Left renal cortex interstitium (tissue), 4 donors: ENCODE results near the gene GINS3. TPM values are rescaled to one million over a fixed set of nuclear protein-coding genes. Genes with fewer than 3 reads are reported as not detected.

Experiments
- DNase-seq, 4 donors: peaks; one replicate each; pipeline ENCODE4 v3.0.0-alpha.2; 2013; ENCODE audit warnings: low read depth in 4 of 4, low spot score in 2 of 4, missing footprints in 1 of 4
- polyA plus RNA-seq, 4 donors: library from polyadenylated mRNA; unstranded; fragments of 120-200 nt; gene quantifications; one replicate each; pipeline ENCODE4 v1.2.1, GENCODE V29; 2013; ENCODE audit not compliant: insufficient read length in 4 of 4

GINS3 gene
- polyA plus RNA-seq, 4 donors, result 11.8 to 12.5 (median 12.3) TPM

GRCh38 chr16:58421529-58421928 is 29.3 kb downstream of the GINS3 start:
- DNase-seq, result no peak

- DNase-seq, result no peak
These were observed 30.5 kb downstream of the GINS3 start for GRCh38 chr16:58422809-58423208.

GRCh38 chr16:58425245-58425644 is 33.0 kb downstream of the GINS3 start:
- DNase-seq, result no peak

DNA sequence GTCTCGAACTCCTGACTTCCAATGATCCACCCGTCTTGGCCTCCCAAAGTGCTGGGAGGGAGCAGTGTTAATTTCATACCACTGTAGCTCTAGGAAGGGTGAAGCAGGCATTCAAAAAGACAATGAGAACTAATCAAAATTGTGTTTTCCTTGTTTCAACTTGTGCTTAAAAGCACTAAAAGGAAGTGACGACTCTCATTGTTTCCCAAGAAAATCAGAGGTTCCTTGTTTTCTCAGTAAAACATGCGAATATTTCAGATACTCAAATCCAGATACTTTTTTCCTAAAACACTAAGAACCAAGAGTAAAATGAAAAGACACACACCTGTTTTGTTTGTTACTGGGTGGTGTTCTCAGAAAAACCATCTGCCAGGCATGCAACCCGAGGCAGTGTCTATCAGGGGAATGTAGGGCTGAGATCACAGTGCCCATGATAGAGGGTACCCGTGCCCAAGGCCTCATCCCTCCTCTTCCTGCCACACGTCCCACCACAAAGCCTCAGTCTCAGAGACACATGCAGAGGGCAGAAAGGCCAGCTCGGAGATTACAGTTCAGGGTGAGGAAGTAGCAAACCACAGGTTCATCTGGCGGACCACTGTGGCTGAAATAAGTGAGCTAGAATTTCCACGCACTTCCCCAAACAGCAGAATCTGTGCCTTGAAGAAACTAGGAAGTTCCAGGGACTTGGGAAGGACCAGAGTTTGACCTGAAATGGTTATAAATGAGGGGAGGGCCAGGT is 33.7 kb downstream of the GINS3 start:
- no peak for DNase-seq

- no peak for DNase-seq
These were observed 34.7 kb downstream of the GINS3 start for GRCh38 chr16:58426966-58427365.

GRCh38 chr16:58428621-58429542 is 36.6 kb downstream of the GINS3 start:
- no peak for DNase-seq

DNA sequence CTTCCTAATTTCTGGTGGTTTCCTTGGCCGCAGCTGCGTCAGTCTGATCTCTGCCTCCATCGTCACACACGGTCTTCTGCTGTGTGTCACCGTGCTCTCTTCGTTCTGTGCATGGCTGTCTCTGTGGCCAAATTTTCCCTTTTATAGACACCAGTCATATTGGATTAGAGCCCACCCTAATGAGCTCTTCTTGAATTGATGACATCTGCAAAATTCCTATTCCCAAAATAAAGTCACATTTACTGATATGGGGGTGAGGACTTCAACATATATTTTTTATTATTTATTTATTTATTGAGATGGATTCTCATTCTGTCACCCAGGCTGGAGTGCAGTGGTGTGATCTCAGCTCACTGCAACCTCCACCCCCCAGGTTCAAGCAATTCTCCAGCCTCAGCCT is 38.4 kb downstream of the GINS3 start:
- DNase-seq, result no peak

GRCh38 chr16:58433569-58433951 is 41.3 kb downstream of the GINS3 start:
- no peak for DNase-seq

DNA sequence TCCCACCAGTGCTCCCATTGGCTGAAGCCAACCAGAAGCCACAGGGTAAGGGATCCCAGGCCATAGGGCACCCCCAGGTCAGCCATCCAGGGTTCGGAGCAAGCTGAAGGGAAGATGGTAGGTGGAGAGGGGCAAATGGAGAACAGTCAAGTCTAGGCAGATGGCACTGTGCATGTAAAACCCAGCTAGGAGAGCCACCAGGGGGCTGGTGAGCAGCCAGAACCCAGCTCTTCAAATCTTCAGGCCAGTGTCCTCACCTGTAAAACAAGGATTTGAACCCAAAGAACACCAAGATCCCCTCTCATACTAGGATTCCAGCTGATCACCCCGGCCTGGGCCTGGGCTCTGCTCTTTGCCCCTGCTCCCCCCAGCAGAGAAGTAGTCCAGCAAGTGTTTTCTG is 43.5 kb downstream of the GINS3 start:
- DNase-seq, result no peak

GRCh38 chr16:58440131-58440530 is 47.9 kb downstream of the GINS3 start:
- no peak for DNase-seq

GRCh38 chr16:58442547-58442946 is 50.3 kb downstream of the GINS3 start:
- no peak for DNase-seq

- no peak for DNase-seq
These were observed 51.5 kb downstream of the GINS3 start for GRCh38 chr16:58443783-58444182.

- no peak for DNase-seq
These were observed 52.0 kb downstream of the GINS3 start for GRCh38 chr16:58444265-58444664.

GRCh38 chr16:58448890-58449289 is 56.6 kb downstream of the GINS3 start:
- DNase-seq, result no peak

- DNase-seq, result no peak
These were observed 57.0 kb downstream of the GINS3 start for GRCh38 chr16:58449306-58449705.

DNA sequence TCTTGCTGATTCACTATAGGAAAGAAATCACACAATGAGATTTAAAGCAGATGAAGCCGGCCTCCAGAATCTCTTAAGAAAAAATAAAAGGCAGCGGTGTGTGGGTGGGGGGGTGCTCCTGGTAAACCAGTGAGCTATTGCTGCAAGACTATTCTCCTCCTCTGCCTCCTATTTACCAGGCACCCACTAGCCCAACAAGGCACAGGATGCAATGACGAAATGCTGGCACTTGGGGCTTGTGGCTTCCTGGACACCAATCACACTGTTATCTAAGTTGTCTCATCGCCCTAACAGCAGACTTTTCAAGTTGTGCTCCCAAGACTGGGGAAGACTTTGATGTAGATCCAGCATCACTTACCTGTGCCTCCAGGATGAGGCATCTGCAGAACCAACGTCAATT is 57.5 kb downstream of the GINS3 start:
- DNase-seq, result no peak

DNA sequence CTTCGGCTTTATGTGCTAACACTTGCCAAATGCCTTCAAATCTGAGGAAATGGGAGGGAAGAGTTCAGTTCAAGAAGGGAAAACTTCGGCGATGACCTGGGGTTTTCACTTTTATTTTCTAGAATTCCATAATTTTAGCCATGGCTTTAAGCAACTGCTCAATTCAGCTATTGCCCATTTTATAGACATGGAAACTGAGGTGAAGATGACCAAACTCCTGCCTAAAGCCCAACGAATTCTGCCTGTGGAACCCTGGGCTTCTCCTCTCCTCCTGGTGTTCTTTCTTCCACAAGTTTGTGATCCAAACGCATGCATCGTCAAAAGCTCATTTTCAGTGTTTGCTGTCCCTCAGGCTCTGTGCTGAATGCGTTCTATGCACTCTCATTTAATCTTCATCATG is 58.3 kb downstream of the GINS3 start:
- no peak for DNase-seq

GRCh38 chr16:58451265-58451689 is 59.0 kb downstream of the GINS3 start:
- DNase-seq, result no peak

- DNase-seq, result no peak
These were observed 59.7 kb downstream of the GINS3 start for GRCh38 chr16:58451945-58452401.

DNA sequence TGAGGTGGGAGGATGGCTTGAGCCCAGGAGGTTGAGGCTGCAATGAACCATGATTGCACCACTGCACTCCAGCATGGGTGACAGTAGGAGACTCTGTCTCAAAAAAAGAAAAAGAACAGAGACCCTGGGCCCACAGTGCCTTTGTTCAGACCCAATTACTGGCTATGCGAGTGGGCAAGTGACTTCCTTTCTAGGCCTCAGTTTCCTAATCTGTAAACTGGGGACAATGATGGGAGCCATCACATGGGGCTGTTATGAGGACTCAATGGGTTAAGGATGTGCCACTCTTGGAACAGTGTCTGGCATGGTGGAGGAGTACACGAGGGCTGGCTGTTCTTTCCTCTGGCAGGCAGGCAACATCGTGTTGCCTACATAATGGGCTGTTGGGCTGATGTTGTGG is 60.4 kb downstream of the GINS3 start:
- DNase-seq, result no peak

DNA sequence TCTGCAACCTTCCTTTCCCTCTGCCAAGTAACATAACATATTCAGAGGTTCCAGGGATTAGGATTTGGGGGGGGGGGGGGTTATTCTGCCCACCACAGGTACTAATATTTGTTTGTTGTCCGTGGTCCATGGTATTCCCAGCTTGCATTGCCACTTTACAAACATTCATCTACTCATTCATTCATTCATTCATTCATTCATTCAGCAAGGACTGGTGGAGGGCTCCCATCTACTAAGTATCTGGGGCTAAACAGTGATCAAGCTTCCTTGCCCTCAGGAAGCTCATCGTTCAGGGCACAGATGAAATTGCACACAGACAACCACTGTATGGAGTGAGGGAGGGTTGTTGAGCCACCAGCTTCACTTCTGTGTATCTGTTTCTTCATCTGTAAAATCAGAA is 61.9 kb downstream of the GINS3 start:
- DNase-seq, result no peak

DNA sequence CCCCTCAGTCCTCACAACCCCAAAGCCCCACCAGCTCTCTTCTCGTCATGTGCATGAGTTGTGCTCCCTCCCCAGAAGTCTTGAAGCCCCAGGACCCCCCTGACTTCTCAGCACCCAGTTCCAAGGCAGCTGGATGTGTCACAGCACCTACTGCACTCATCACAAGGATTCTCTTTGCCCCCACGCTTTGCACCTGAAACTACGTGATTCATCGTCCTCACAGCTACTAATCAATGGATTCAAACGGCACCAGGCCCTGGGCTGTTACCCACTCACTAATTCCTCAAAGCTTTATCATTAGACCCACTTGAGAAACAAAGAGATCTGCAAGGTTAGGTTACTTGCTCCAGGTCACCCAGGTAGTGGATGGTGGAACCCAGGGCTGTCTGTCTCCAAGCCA is 62.6 kb downstream of the GINS3 start:
- no peak for DNase-seq
